HCT116 (cell line): ENCODE data around the gene LANCL3. TPM values are rescaled to one million over a fixed set of nuclear protein-coding genes. Genes with fewer than 3 reads are reported as not detected.

Experiments used
- ATAC-seq: fragments of 200-7000 bp; cut with Tn5 transposase; 2 replicates; pipeline ENCODE4 v1.9.1; 2020; ENCODE audit warnings: mild to moderate bottlenecking, moderate library complexity
- BruUV-seq: library from RNA; stranded (reverse); fragments of 400-500 nt; replicated peaks from 2 replicates; lab custom pipeline; 2021; lab: Mats Ljungman, UMichigan
- CTCF ChIA-PET: fragments of 300-600 bp; sonication (Branson Sonifier 250); formaldehyde crosslinking; loops from one replicate; lab custom pipeline; 2021; ENCODE audit warnings: antibody characterized with exemption; lab: Charles Lee
- POLR2A ChIA-PET: fragments of 300-600, 350-600 bp; sonication (Branson Sonifier 250); formaldehyde crosslinking; loops from one replicate; lab custom pipeline; 2021; ENCODE audit warnings: antibody characterized with exemption; lab: Charles Lee
- RAD21 ChIA-PET, 2 experiments: fragments of 300-600 bp; sonication (Branson Sonifier 250); formaldehyde crosslinking; loops; one replicate each; lab custom pipeline; 2023; ENCODE audit warnings: low total read pairs in 2 of 2; ENCODE audit not compliant: uncharacterized antibody in 2 of 2, unreplicated experiment in 2 of 2, low non-redundant PET in 1 of 2; lab: Charles Lee
- DNase-seq: peaks from one replicate; pipeline ENCODE4 v3.0.0-alpha.2; 2010; ENCODE audit warnings: low read depth, low spot score
- H2AFZ ChIP-seq: fragments of 200-600 bp; shearing (Covaris generic), sonication (generic); 2 replicates; pipeline ENCODE4 v1.6.1; 2017; ENCODE audit warnings: low read depth, mixed run types, mixed read lengths, antibody characterized with exemption, low read length; ENCODE audit not compliant: poor library complexity, severe bottlenecking
- H3K27ac ChIP-seq: 2 replicates; pipeline ENCODE4 v1.5.1; 2012; ENCODE audit warnings: low read depth, low read length
- H3K27me3 ChIP-seq: fragments of 200-600 bp; sonication (generic); 2 replicates; pipeline ENCODE4 v1.6.1; 2016; ENCODE audit warnings: mixed run types, low read length, mixed read lengths; ENCODE audit not compliant: insufficient read depth
- H3K36me3 ChIP-seq, 2 experiments: fragments of 200-500 bp in 1 of 2; fragments of 200-600 bp in 1 of 2; sonication (Bioruptor generic) in 1 of 2; sonication (generic) in 1 of 2; 2 replicates each; pipeline versions ENCODE4 v1.5.1 to v1.6.1; 2014 to 2016; ENCODE audit warnings: low read length in 2 of 2, inconsistent platforms in 1 of 2, mixed read lengths in 1 of 2, mixed run types in 1 of 2; ENCODE audit not compliant: insufficient read depth in 2 of 2, control insufficient read depth in 1 of 2
- H3K4me1 ChIP-seq, 2 experiments: fragments of 200-600 bp in 1 of 2; sonication (generic) in 1 of 2; 2 replicates each; pipeline versions ENCODE4 v1.5.1 to v1.6.1; 2012 to 2017; ENCODE audit warnings: low read length in 2 of 2, inconsistent platforms in 1 of 2, mild to moderate bottlenecking in 1 of 2, mixed read lengths in 1 of 2, mixed run types in 1 of 2, moderate library complexity in 1 of 2; ENCODE audit not compliant: insufficient read depth in 2 of 2, control insufficient read depth in 1 of 2
- H3K4me2 ChIP-seq: fragments of 200-600 bp; sonication (generic); 2 replicates; pipeline ENCODE4 v1.6.1; 2017; ENCODE audit warnings: mixed run types, low read length, mixed read lengths
- H3K4me3 ChIP-seq, 2 experiments: fragments of 200-600 bp in 1 of 2; sonication (generic) in 1 of 2; replicated peaks in 1 of 2; 2 replicates each; pipeline ENCODE4 v1.5.1; 2011 to 2016; ENCODE audit warnings: low read length in 2 of 2, control low read depth in 1 of 2, low read depth in 1 of 2, mild to moderate bottlenecking in 1 of 2, mixed read lengths in 1 of 2, mixed run types in 1 of 2
- H3K79me2 ChIP-seq: fragments of 200-600 bp; sonication (generic); 2 replicates; pipeline ENCODE4 v1.6.1; 2017; ENCODE audit warnings: mild to moderate bottlenecking, mixed run types, low read length, moderate library complexity, mixed read lengths; ENCODE audit not compliant: insufficient read depth
- H3K9ac ChIP-seq: fragments of 200-600 bp; sonication (generic); 2 replicates; pipeline ENCODE4 v1.6.1; 2016; ENCODE audit warnings: low read length, mixed read lengths
- H3K9me2 ChIP-seq: fragments of 200-600 bp; sonication (generic), shearing (Covaris generic); 2 replicates; pipeline ENCODE4 v1.6.1; 2017; ENCODE audit warnings: mixed run types, mild to moderate bottlenecking, moderate library complexity; ENCODE audit not compliant: insufficient read depth
- H3K9me3 ChIP-seq, 2 experiments: fragments of 200-500 bp in 1 of 2; fragments of 200-600 bp in 1 of 2; sonication (Bioruptor generic) in 1 of 2; sonication (generic) in 1 of 2; 2 replicates each; pipeline ENCODE4 v1.6.1; 2014 to 2017; ENCODE audit warnings: low read length in 2 of 2, mixed read lengths in 2 of 2, inconsistent platforms in 1 of 2, low read depth in 1 of 2, mild to moderate bottlenecking in 1 of 2, mixed run types in 1 of 2, moderate library complexity in 1 of 2; ENCODE audit not compliant: control insufficient read depth in 1 of 2, insufficient read depth in 1 of 2
- H4K20me1 ChIP-seq: fragments of 200-600 bp; sonication (generic), shearing (Covaris generic); 2 replicates; pipeline ENCODE4 v1.6.1; 2017; ENCODE audit warnings: mixed run types, mild to moderate bottlenecking, moderate library complexity; ENCODE audit not compliant: insufficient read depth
- CBX3 ChIP-seq: IDR thresholded peaks from 2 replicates; pipeline ENCODE4 v1.6.1; 2012; ENCODE audit warnings: low read depth
- CEBPB ChIP-seq: IDR thresholded peaks from 2 replicates; pipeline ENCODE4 v1.6.1; 2012; ENCODE audit warnings: low read depth
- FOSL1 ChIP-seq: IDR thresholded peaks from 2 replicates; pipeline ENCODE4 v1.6.1; 2012; ENCODE audit warnings: low read depth
- JUND ChIP-seq: IDR thresholded peaks from 2 replicates; pipeline ENCODE4 v1.6.1; 2012
- POLR2AphosphoS5 ChIP-seq: IDR thresholded peaks from 2 replicates; pipeline ENCODE4 v1.6.1; 2011; ENCODE audit warnings: mild to moderate bottlenecking, low read depth, low read length, moderate library complexity
- SIN3A ChIP-seq: IDR thresholded peaks from 2 replicates; pipeline ENCODE4 v1.6.1; 2012; ENCODE audit warnings: low read depth
- TCF7L2 ChIP-seq: IDR thresholded peaks from 2 replicates; pipeline ENCODE4 v1.7.0; 2011; ENCODE audit warnings: borderline replicate concordance, inconsistent platforms; ENCODE audit not compliant: insufficient read depth, insufficient read length; ENCODE audit errors: extremely low read depth
- YY1 ChIP-seq: IDR thresholded peaks from 2 replicates; pipeline ENCODE4 v1.6.1; 2011; ENCODE audit warnings: low read length, low read depth, moderate library complexity, mild to moderate bottlenecking; ENCODE audit not compliant: insufficient replicate concordance; ENCODE audit errors: extremely low read depth
- ZNF274 ChIP-seq: fragments of 200-500 bp; sonication (Bioruptor generic); IDR thresholded peaks from 2 replicates; pipeline ENCODE4 v1.6.1; 2014; ENCODE audit warnings: mild to moderate bottlenecking, low read depth, low read length, inconsistent platforms
- intact Hi-C: fragments of 100-400 bp; cut with micrococcal nuclease; formaldehyde crosslinking; loops from 2 replicates; pipeline ENCODE4 v1.10.0; 2022
- total RNA-seq: library from RNA; stranded (reverse); gene quantifications from one replicate; pipeline ENCODE4 v1.2.1, GENCODE V29; 2021; ENCODE audit not compliant: unreplicated experiment

LANCL3 gene
- total RNA-seq, 1 experiment from 2014 or later = 2.4 TPM

DNA sequence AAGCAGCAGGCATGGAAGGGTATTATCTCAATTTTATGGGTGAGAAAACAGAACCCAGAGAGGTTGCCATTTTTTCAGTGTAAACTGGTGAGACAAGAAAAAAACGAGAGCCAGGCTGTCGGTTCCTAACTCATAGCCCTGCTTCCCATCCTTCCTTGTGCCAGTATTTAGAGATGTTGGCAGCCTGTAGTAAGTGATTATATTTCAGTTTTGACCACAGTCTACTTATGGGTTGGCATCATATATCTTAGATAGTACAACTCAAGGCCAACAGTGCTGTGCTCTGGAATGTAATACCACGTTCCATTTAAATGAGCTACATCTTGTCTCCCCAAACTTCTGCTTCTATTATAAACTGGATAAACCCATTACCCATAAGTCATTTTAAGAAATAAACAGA, 154.9 kb downstream of the LANCL3 start:
- H2AFZ ChIP-seq = no peak overlapping the region
- H3K4me3 ChIP-seq = no peak overlapping the region
- no peak overlapping the region for H3K9ac ChIP-seq
- H3K27me3 ChIP-seq = no peaks in the 10 kb centered on the region
- no TSS peak for BruUV-seq
- no peaks in the 10 kb centered on the region for H3K79me2 ChIP-seq
- H3K4me1 ChIP-seq = no peaks in the 10 kb centered on the region
- no peaks in the 10 kb centered on the region for H3K9me2 ChIP-seq
- no peaks in the 10 kb centered on the region for H3K36me3 ChIP-seq
- H3K9me3 ChIP-seq = no peaks in the 10 kb centered on the region
- intact Hi-C loops = no loop called here
- TF ChIP-seq FOSL1 = no peak
- TF ChIP-seq POLR2AphosphoS5 = no peak
- TF ChIP-seq YY1 = no peak
- TF ChIP-seq SIN3A = no peak
- TF ChIP-seq CBX3 = no peak
- no peak for TF ChIP-seq TCF7L2
- no peak for TF ChIP-seq JUND
- TF ChIP-seq CEBPB = no peak
- TF ChIP-seq ZNF274 = no peak
- H4K20me1 ChIP-seq = no peaks in the 10 kb centered on the region
- RAD21 ChIA-PET = no interaction called here
- POLR2A ChIA-PET = no interaction called here
- H3K27ac ChIP-seq = no peak overlapping the region
- no peak for ATAC-seq
- H3K4me2 ChIP-seq = no peak overlapping the region
- no peak for DNase-seq
- CTCF ChIA-PET = no interaction called here

Other genes starting within 250 kb of the LANCL3 start
- 16.0 TPM for gene PRRG1, start 222.3 kb upstream of the LANCL3 start, total RNA-seq
- 2.6 TPM for gene XK, start 114.1 kb downstream of the LANCL3 start, total RNA-seq
- 0.59 TPM for gene CYBB, start 208.4 kb downstream of the LANCL3 start, total RNA-seq